Right ventricle myocardium inferior (tissue), 1 donor: Measurements from ENCODE around the gene KATNIP. TPM values are rescaled to one million over a fixed set of nuclear protein-coding genes. Genes with fewer than 3 reads are reported as not detected.

ENCODE experiments used
- ATAC-seq: fragments of 200-7000 bp; cut with Tn5 transposase; one replicate; pipeline ENCODE4 v1.9.1; 2020; ENCODE audit warnings: mild to moderate bottlenecking, moderate library complexity
- DNase-seq: peaks from one replicate; pipeline ENCODE4 v3.0.0; 2021; ENCODE audit errors: missing footprints
- intact Hi-C: fragments of 100-400 bp; cut with DNase I; formaldehyde crosslinking; loops from one replicate; pipeline ENCODE4 v1.11.0; 2022
- long read RNA-seq: library from polyadenylated mRNA; unstranded; transcript quantifications from one replicate; pipeline ENCODE4 v2.0.0, GENCODE V29; 2021
- total RNA-seq: library from RNA; stranded (reverse); fragmentation: NEBNext Ultra II Directional; extraction: Animal tissue kit (Norgen Biotek cat#: 25700); gene quantifications from one replicate; pipeline ENCODE4 v1.2.1, GENCODE V29; 2021
- donor health status: DM: no; HTN: yes; CAD: no; lungs with severe emphysema.

The KATNIP gene
- total RNA-seq: 8.0 TPM
- long read RNA-seq, partial matches to known transcripts: 1 of 4 reads
- long read RNA-seq, other reads (novel, unspliced or antisense): 3 of 4 reads

GRCh38 chr16:27549746-27550581, at the start of gene KATNIP, which contains the start of gene GTF3C1:
KATNIP (plus strand) TSS chr16:27550144; CDS start chr16:27550171, 27 bp downstream.
GTF3C1 (minus strand) TSS chr16:27549913; CDS start chr16:27549890, 23 bp downstream.
- intact Hi-C loops: loop anchor here (5.0 kb wide), 1 partner anchor 33 kb away; no protein-coding TSS in a partner anchor
- DNase-seq (peak; percentile 100), ATAC-seq (peak; percentile 99)

- DNase-seq: no peak
- intact Hi-C loops: no loop called here
Measured at GRCh38 chr16:27500801-27501200, 49.1 kb upstream of the KATNIP start.

GRCh38 chr16:27503662-27504061, 46.3 kb upstream of the KATNIP start:
- ATAC-seq: no peak
- intact Hi-C loops: no loop called here
- no peak for DNase-seq

More at GRCh38 chr16:27500801-27501200, 49.1 kb upstream of the KATNIP start:
- no peak for ATAC-seq

- ATAC-seq (peak; percentile 87), DNase-seq (no peak)
- intact Hi-C loops: no loop called here
Measured at GRCh38 chr16:27505297-27506236, 44.4 kb upstream of the KATNIP start.

GRCh38 chr16:27506771-27507170, 43.2 kb upstream of the KATNIP start:
- DNase-seq (no peak), ATAC-seq (no peak)
- intact Hi-C loops: no loop called here

DNA sequence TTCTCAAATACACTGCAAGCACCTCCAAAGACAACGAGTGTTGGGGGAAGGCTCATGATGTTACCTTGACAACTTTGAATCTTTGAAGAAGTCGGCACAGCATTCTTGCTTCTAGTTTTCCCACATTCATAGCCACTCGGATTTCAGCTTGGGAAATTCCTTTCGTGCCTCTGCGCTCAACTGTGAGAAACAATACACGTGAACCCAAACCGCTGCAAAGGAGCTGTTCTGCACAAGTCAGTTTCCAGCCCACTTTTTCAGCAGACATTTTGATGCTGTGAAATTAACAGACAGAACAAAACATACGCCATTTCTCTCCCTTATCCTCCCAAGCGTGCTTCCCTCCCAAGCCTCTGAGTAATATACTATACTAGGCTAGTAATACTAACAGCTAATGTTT, 41.5 kb upstream of the KATNIP start:
- no peak for DNase-seq
- no peak for ATAC-seq
- intact Hi-C loops: no loop called here

DNA sequence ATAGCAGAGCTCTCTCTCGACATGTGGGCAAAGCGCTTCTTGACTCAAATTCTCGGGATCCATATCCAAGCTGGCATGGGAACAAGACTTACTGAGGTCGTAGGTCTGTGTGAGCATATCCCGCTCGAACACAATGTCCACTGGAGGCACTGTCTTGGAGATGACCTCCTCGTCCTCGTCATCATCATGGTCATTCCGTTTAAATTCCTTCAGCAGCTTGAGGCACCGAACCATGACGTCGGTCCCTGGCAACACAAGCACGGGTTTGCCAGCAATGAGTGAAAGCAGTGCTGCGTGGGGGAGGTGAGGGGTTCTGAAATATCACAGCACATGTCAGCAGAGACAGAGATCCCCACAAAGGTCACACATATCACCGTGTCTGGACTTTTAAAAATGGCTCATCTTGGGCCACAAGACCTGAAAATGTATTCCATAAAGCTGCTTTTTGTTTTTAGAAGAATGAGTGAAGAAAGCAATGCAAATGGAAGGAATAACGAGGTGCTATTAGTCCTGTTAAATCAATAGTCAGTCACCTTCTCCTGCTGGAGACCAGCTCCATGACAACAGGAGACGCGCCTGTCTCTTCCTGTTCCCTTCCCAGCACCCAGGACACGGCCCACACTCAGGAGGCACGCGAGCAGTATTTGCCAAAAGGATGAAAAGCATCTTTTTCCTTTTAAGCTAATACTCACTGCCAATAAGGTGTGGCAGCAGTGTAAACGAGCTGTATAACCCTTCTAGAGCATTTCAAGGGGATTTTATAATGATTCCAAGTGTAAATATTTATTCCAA, 38.1 kb upstream of the KATNIP start:
- peak; percentile 61 for ATAC-seq
- intact Hi-C loops: no loop called here
- DNase-seq: no peak

DNA sequence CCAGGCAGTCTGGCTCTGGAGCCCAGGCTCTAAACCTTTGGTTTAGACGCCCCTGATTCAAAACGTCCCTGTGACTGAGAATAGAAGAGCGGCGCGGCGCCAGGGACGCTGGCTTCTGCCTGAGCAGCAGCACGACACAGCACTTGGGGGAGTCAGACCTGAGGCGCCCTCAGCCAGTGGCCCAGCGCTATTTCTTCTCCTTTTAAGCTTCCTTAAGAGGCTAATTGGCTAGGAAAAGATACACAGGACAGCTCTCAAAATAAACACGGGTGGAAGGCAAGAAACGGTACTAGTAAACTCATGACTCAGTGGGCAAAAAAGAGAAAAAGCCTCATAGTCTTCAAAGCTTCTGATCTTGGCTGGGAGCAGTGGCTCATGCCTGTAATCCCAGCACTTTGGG, 35.1 kb upstream of the KATNIP start:
- ATAC-seq (peak; percentile 64), DNase-seq (peak; percentile 77)
- intact Hi-C loops: loop anchor here (5.0 kb wide), 1 partner anchor 37 kb away; the partner anchor contains the start of gene KATNIP

- DNase-seq: no peak
- intact Hi-C loops: loop anchor here (5.0 kb wide), 1 partner anchor 36 kb away; the partner anchor contains the start of gene KATNIP
- ATAC-seq: peak; percentile 36
Measured at GRCh38 chr16:27515874-27516353, 34.0 kb upstream of the KATNIP start.

- no peak for ATAC-seq
Measured at GRCh38 chr16:27516365-27516764, 33.6 kb upstream of the KATNIP start.

DNA sequence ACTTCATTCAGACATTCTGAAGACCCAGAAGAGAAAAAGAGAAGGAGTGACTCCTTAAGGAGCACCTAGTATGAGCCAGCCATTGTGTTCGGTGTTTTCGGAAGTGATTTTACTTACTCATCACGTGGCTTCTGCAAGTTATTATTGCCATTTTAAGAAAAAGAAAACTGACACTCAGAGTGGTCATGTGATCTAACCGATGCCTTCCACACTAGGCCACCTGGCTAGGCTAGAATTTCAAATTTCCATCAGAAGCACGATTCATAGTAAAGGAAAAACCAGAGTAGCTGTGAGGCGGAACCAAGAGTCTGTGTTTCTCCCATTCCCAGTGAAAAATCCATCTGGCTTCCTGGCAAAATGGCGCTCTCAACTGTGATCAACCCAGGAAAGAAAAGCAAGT, 32.3 kb upstream of the KATNIP start:
- intact Hi-C loops: loop anchor here (5.0 kb wide), 1 partner anchor 35 kb away; the partner anchor contains the start of gene KATNIP
- no peak for DNase-seq
- no peak for ATAC-seq

More at GRCh38 chr16:27516365-27516764, 33.6 kb upstream of the KATNIP start:
- no peak for DNase-seq
- intact Hi-C loops: loop anchor here (5.0 kb wide), 1 partner anchor 36 kb away; the partner anchor contains the start of gene KATNIP

DNA sequence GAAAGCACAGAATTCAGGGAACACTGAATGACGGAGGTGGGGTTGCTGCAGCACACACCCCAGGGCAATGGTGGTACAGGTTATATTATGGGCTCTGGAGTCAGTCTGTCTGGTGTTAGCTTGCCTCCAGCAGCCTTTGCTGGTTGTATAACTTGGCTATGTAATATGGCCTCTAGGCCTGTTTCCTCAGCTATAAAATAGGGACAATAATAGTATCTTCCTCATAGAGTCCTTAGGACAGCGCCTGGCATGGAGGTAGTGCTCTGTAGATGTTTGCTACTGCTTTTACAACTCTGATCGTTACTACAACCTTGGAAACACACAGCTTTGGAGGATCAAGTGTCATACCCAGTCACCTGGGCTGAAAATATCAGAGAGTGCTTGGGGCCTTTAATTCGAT, 31.7 kb upstream of the KATNIP start:
- DNase-seq: no peak
- intact Hi-C loops: loop anchor here (5.0 kb wide), 1 partner anchor 34 kb away; the partner anchor contains the start of gene KATNIP
- no peak for ATAC-seq

GRCh38 chr16:27520982-27521673, 28.8 kb upstream of the KATNIP start:
- peak; percentile 92 for ATAC-seq

GRCh38 chr16:27522173-27522707, 27.7 kb upstream of the KATNIP start:
- ATAC-seq (peak; percentile 56), DNase-seq (no peak)
- intact Hi-C loops: loop anchor here (5.0 kb wide), 1 partner anchor 95 kb away; no protein-coding TSS in a partner anchor

More at GRCh38 chr16:27520982-27521673, 28.8 kb upstream of the KATNIP start:
- intact Hi-C loops: loop anchor here (5.0 kb wide), 1 partner anchor 96 kb away; no protein-coding TSS in a partner anchor
- peak; percentile 73 for DNase-seq

GRCh38 chr16:27526180-27526579, 23.8 kb upstream of the KATNIP start:
- intact Hi-C loops: no loop called here
- ATAC-seq (peak; percentile 70), DNase-seq (no peak)

DNA sequence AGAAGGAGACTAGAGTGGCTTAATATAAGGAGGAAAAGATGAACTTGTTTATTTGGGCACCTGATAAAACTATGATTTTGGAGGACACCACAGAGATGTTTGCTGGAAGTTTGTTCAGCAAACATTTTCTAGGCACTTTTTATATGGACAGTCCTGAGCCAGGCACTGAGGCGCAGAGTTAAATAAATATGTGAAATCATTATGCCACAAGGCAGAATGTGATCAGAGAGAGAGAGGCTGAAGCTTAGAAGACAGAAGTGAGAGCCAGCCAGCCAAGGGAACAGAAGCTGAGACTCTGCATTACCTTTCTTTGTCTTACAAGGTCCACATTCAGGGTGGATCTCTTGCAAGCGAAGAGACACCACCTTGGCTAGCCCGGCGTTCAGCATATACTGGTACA, 21.6 kb upstream of the KATNIP start:
- intact Hi-C loops: no loop called here
- ATAC-seq (no peak), DNase-seq (no peak)

DNA sequence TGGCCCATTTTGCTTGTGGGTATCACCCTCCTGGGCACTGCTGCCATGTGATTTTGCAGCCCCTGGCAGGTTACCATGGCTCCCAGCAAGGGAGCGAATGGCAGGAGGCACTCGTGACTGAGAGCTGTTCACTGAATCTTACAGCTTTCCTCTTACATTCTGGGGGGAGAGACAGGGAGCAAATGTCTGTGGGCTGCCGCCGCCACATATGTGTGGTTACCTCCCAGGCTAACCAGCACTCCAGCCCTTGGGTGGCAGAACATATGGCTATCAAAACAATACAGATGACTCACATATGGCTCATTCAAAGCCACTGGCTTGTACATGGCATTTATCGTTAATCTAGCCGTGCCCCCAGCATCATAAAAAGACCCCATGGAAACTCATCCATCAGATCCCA, 20.0 kb upstream of the KATNIP start:
- ATAC-seq (no peak), DNase-seq (no peak)
- intact Hi-C loops: no loop called here
